Gastroesophageal sphincter (tissue), 4 donors: ENCODE data around the gene GSG1L. TPM values are rescaled to one million over a fixed set of nuclear protein-coding genes. Genes with fewer than 3 reads are reported as not detected.

Experiments used
- ATAC-seq: fragments of 150-250 bp; one replicate; pipeline ENCODE4 v1.9.1; 2016; ENCODE audit warnings: mild to moderate bottlenecking, moderate library complexity
- H3K27ac ChIP-seq, 4 donors: fragments of 200-600 bp; sonication (generic) in 3 of 4; 1 replicate in 3 of 4; 2 replicates in 1 of 4; pipeline ENCODE4 v1.5.1; 2016 to 2019
- H3K27me3 ChIP-seq: fragments of 200-600 bp; sonication (generic); one replicate; pipeline ENCODE4 v1.5.1; 2019
- H3K36me3 ChIP-seq, 2 donors: fragments of 200-600 bp; sonication (generic); one replicate each; pipeline ENCODE4 v1.5.1; 2019; ENCODE audit warnings: control low read depth in 1 of 2
- H3K4me1 ChIP-seq, 3 donors: fragments of 200-600 bp; sonication (generic); 1 replicate in 2 of 3; 2 replicates in 1 of 3; pipeline ENCODE4 v1.5.1; 2016 to 2019; ENCODE audit warnings: control low read depth in 2 of 3
- H3K4me3 ChIP-seq, 2 donors: fragments of 200-600 bp; sonication (generic); one replicate each; pipeline ENCODE4 v1.5.1; 2019; ENCODE audit warnings: mild to moderate bottlenecking in 1 of 2, moderate library complexity in 1 of 2
- H3K9me3 ChIP-seq, 3 donors: fragments of 200-600 bp; sonication (generic); one replicate each; pipeline ENCODE4 v1.5.1; 2017 to 2019; ENCODE audit warnings: control low read depth in 2 of 3
- CTCF ChIP-seq, 4 experiments: fragments of 200-600 bp in 2 of 4; fragments of 450-650 bp in 2 of 4; sonication (generic) in 1 of 4; IDR thresholded peaks; one replicate each; pipeline ENCODE4 v1.5.1; 2017 to 2019; ENCODE audit warnings: antibody characterized with exemption in 4 of 4, mild to moderate bottlenecking in 2 of 4, moderate library complexity in 2 of 4
- EP300 ChIP-seq: sonication (generic); formaldehyde crosslinking; IDR thresholded peaks from one replicate; pipeline ENCODE4 v1.6.1; 2017; ENCODE audit warnings: antibody characterized with exemption, mild to moderate bottlenecking
- POLR2A ChIP-seq, 2 donors: fragments of 450-650 bp; IDR thresholded peaks; one replicate each; pipeline ENCODE4 v1.6.1; 2017; ENCODE audit warnings: antibody characterized with exemption in 2 of 2, mild to moderate bottlenecking in 2 of 2, moderate library complexity in 1 of 2
- POLR2AphosphoS5 ChIP-seq: sonication (generic); formaldehyde crosslinking; IDR thresholded peaks from one replicate; pipeline ENCODE4 v1.6.1; 2017; ENCODE audit warnings: antibody characterized with exemption
- WGBS, 2 donors: methylation state at CpG; one replicate each; pipeline ENCODE4 v1.1.5; 2018; ENCODE audit warnings: low coverage in 1 of 2; 5-methylcytosine and 5-hydroxymethylcytosine counted together
- total RNA-seq, 4 donors: library from RNA; depleted of rRNA; stranded (reverse); fragments of >200 nt; gene quantifications; one replicate each; pipeline ENCODE4 v1.1.0, GENCODE V29; 2016

GSG1L gene
- 1 to 10 TPM in 1 of 4 donors, not detected in 3; 1.0 TPM for total RNA-seq

DNA sequence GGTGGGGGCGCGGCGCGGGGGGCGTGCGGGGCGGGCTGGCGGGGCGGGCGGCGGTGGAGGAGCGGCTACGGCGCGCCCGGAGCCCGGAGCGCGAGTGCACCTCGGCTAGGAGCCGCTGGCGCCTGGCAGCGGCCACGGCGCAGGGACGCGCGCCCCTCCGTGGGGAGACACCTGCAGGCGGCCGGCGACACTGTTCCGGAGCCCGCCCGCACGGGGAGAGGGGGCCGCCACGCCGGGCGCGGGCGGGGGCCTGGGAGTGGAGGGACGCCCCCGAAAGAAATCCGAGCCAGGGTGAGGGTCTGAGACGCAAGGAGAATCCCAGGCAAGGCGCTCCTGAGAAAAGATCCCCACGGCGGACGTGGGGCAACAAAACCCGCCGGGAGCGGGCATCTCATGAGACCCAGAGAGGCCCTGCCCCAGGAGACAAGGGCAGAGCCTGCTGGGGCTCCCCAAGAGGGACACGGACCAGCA, at the start of gene GSG1L:
TSS of gene GSG1L (minus strand) at position 124 of the 471 bp plus-strand sequence. CDS start 290 bp downstream, outside the sequence.
- no CpG with 5 or more reads among the region's 54 CpGs for WGBS, 2 donors
- peak within 1 kb of the TSS in 1 of 2 donors; percentile 45 for H3K4me3 ChIP-seq
- H3K36me3 ChIP-seq = no peaks in the 10 kb centered on the region
- no peak for ATAC-seq
- peaks cover 62% of the 10 kb centered on the region for H3K27me3 ChIP-seq
- H3K4me1 ChIP-seq = peaks cover 0 to 17% (median 0%) of the 10 kb centered on the region in 3 donors
- H3K27ac ChIP-seq = no peak within 1 kb of the TSS
- TF ChIP-seq CTCF (IDR thresholded peaks at IDR 0.05) (peak in 1 of 4 experiments; percentile 35), POLR2A (IDR thresholded peaks at IDR 0.05) (no peak), EP300 (no peak), POLR2AphosphoS5 (no peak)
- no peaks in the 10 kb centered on the region for H3K9me3 ChIP-seq

- Histone ChIP-seq H3K27ac (no peak overlapping the region), H3K36me3 (peaks cover 0 to 98% of the 10 kb centered on the region in 2 donors), H3K27me3 (no peaks in the 10 kb centered on the region), H3K9me3 (no peaks in the 10 kb centered on the region), H3K4me3 (no peak overlapping the region), H3K4me1 (no peaks in the 10 kb centered on the region)
- 95% methylated on average over 3 of the region's 10 CpGs; no CpG with 5 or more reads in 1 of the 2 donors for WGBS, 2 donors
- no peak for ATAC-seq
- no peak for TF ChIP-seq POLR2A (IDR thresholded peaks at IDR 0.05)
- no peak for TF ChIP-seq CTCF (IDR thresholded peaks at IDR 0.05)
- no peak for TF ChIP-seq POLR2AphosphoS5
- TF ChIP-seq EP300 = no peak
Observed at GRCh38 chr16:28112908-28113307, 49.4 kb upstream of the GSG1L start.

DNA sequence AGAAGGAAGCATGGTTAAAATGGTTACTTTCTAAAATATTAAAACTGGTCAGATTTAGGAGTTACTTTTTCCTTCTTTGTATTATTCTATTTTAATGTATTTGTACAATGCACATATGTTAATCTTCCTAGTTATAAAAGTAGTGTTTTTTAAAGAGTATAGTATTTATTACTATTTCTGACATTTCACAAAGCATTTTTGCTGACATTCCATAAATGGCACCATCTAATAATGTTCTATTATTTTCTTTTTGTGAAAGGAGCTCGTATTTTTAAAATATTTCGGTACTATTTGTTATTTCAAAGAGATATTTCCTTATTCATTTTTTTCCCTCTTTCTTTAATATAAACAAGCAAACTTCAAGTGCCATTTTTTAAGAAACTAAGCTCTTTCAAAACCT, 47.5 kb upstream of the GSG1L start:
- no peaks in the 10 kb centered on the region for H3K4me1 ChIP-seq
- no peak for ATAC-seq
- H3K27me3 ChIP-seq = no peaks in the 10 kb centered on the region
- H3K27ac ChIP-seq = no peak overlapping the region
- no peak for TF ChIP-seq POLR2AphosphoS5
- no peak for TF ChIP-seq CTCF (IDR thresholded peaks at IDR 0.05)
- TF ChIP-seq EP300 = no peak
- no peak for TF ChIP-seq POLR2A (IDR thresholded peaks at IDR 0.05)
- 76 to 84% methylated on average over 2 of the region's 2 CpGs for WGBS, 2 donors
- no peaks in the 10 kb centered on the region for H3K9me3 ChIP-seq
- H3K4me3 ChIP-seq = no peak overlapping the region
- peaks cover 1 to 98% of the 10 kb centered on the region in 2 donors for H3K36me3 ChIP-seq

GRCh38 chr16:28110479-28110878, 47.0 kb upstream of the GSG1L start:
- Histone ChIP-seq H3K27ac (no peak overlapping the region), H3K9me3 (no peaks in the 10 kb centered on the region), H3K36me3 (peaks cover 3 to 98% of the 10 kb centered on the region in 2 donors), H3K4me1 (no peaks in the 10 kb centered on the region), H3K4me3 (no peak overlapping the region), H3K27me3 (no peaks in the 10 kb centered on the region)
- no peak for ATAC-seq
- TF ChIP-seq POLR2A (IDR thresholded peaks at IDR 0.05) (no peak), EP300 (no peak), CTCF (IDR thresholded peaks at IDR 0.05) (no peak), POLR2AphosphoS5 (no peak)
- 57 to 82% methylated on average over 5 of the region's 5 CpGs for WGBS, 2 donors

GRCh38 chr16:28110074-28110473, 46.6 kb upstream of the GSG1L start:
- Histone ChIP-seq H3K27me3 (no peaks in the 10 kb centered on the region), H3K4me3 (no peak overlapping the region), H3K36me3 (peaks cover 3 to 98% of the 10 kb centered on the region in 2 donors), H3K27ac (no peak overlapping the region), H3K9me3 (no peaks in the 10 kb centered on the region), H3K4me1 (no peaks in the 10 kb centered on the region)
- 55 to 67% methylated on average over 3 of the region's 3 CpGs for WGBS, 2 donors
- ATAC-seq = no peak
- no peak for TF ChIP-seq POLR2A (IDR thresholded peaks at IDR 0.05)
- TF ChIP-seq CTCF (IDR thresholded peaks at IDR 0.05) = no peak
- TF ChIP-seq POLR2AphosphoS5 = no peak
- no peak for TF ChIP-seq EP300
